ENCODE results near the gene ERGIC1. TPM values are rescaled to one million over a fixed set of nuclear protein-coding genes. Genes with fewer than 3 reads are reported as not detected.
A peak's percentile ranks its signal among the peaks of the same experiment; 100 is the strongest.

Gene ERGIC1
- total RNA-seq, 1 experiment from 2014 or later = 77.0 TPM

- Histone ChIP-seq H2BK5ac (ENCODE audit: insufficient read length, low read length) (no peak overlapping the region), H3T11ph (ENCODE audit: low read length) (no peak overlapping the region), H4K5ac (ENCODE audit: insufficient read length, low read depth, low read length) (no peak overlapping the region), H3K4me2 (ENCODE audit: insufficient read depth, insufficient read length, low read length) (no peak overlapping the region), H3K23me2 (ENCODE audit: insufficient read length, low read depth, low read length, poor library complexity, severe bottlenecking) (no peaks in the 10 kb centered on the region), H3K4ac (ENCODE audit: low read depth, low read length) (no peak overlapping the region), H3K27me3 (ENCODE audit: insufficient read depth, low read length) (no peaks in the 10 kb centered on the region), H3K9me3 (ENCODE audit: control insufficient read depth, low read depth, low read length) (no peaks in the 10 kb centered on the region), H3K23ac (ENCODE audit: insufficient read length, low read depth, low read length) (no peak overlapping the region), H2BK12ac (ENCODE audit: insufficient read length, low read depth, low read length) (no peak overlapping the region), H3K4me1 (ENCODE audit: insufficient read depth, low read length) (no peaks in the 10 kb centered on the region), H3K56ac (ENCODE audit: insufficient read length, low read depth, low read length) (no peak overlapping the region), H3K14ac (ENCODE audit: insufficient read depth, low read length) (no peak overlapping the region), H3K79me1 (ENCODE audit: insufficient read depth, low read depth, low read length, poor library complexity, severe bottlenecking) (peaks cover 9% of the 10 kb centered on the region), H2BK15ac (ENCODE audit: low read depth, low read length) (no peak overlapping the region), H3K18ac (ENCODE audit: insufficient read length, low read depth, low read length) (no peak overlapping the region), H3K9ac (ENCODE audit: extremely low read depth, insufficient read length, low read length) (no peak overlapping the region), H2BK120ac (ENCODE audit: low read depth, low read length, poor library complexity, severe bottlenecking) (no peak overlapping the region), H2AK5ac (ENCODE audit: insufficient read length, low read length) (no peak overlapping the region), H2AFZ (ENCODE audit: low read length) (no peak overlapping the region), H3K27ac (ENCODE audit: insufficient read length, low read depth, low read length) (no peak overlapping the region), H4K91ac (ENCODE audit: insufficient read length, low read depth, low read length) (no peak overlapping the region), H3K79me2 (ENCODE audit: insufficient read depth, low read length) (no peaks in the 10 kb centered on the region), H4K20me1 (ENCODE audit: control insufficient read depth, insufficient read depth, insufficient read length) (no peaks in the 10 kb centered on the region), H4K8ac (replicated peaks; ENCODE audit: insufficient read length, low read depth, low read length) (no peak overlapping the region), H2BK20ac (ENCODE audit: low read depth, low read length, poor library complexity, severe bottlenecking) (no peak overlapping the region)
- DNase-seq = no peak
- H3K9me3 Mint-ChIP-seq = peaks cover 0 to 4% of the 10 kb centered on the region in 2 experiments; a peak in 2 of 5 replicates
- TF ChIP-seq, protein P1, sequence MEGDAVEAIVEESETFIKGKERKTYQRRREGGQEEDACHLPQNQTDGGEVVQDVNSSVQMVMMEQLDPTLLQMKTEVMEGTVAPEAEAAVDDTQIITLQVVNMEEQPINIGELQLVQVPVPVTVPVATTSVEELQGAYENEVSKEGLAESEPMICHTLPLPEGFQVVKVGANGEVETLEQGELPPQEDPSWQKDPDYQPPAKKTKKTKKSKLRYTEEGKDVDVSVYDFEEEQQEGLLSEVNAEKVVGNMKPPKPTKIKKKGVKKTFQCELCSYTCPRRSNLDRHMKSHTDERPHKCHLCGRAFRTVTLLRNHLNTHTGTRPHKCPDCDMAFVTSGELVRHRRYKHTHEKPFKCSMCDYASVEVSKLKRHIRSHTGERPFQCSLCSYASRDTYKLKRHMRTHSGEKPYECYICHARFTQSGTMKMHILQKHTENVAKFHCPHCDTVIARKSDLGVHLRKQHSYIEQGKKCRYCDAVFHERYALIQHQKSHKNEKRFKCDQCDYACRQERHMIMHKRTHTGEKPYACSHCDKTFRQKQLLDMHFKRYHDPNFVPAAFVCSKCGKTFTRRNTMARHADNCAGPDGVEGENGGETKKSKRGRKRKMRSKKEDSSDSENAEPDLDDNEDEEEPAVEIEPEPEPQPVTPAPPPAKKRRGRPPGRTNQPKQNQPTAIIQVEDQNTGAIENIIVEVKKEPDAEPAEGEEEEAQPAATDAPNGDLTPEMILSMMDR (conservative IDR thresholded peaks at IDR 0.05) = no peak
- H3K36me3 Mint-ChIP-seq (ENCODE audit: insufficient read depth in 1 of 3, low read depth in 3 of 3) = peaks cover 12 to 18% (median 12%) of the 10 kb centered on the region in 3 experiments
- H3K4me3 Mint-ChIP-seq = no peak overlapping the region
- peaks cover 0 to 6% of the 10 kb centered on the region in 2 experiments; a peak in 2 of 4 replicates for H3K4me1 Mint-ChIP-seq
- no CpG with 5 or more reads among the region's 9 CpGs for WGBS (ENCODE audit: extremely low coverage, insufficient read length, low lambda C conversion rate)
- 0 out of 7 replicates have a peak overlapping the region, but pooled peaks of 1 of the 3 experiments have one; percentile 66 for H3K27ac Mint-ChIP-seq
- no peaks in the 10 kb centered on the region for H3K27me3 Mint-ChIP-seq (ENCODE audit: low read depth)
Observed at GRCh38 chr5:172878585-172878932, 44.5 kb downstream of the ERGIC1 start.

All from H9 (cell line).